22Rv1 (cell line): ENCODE measurements around the gene ASTN2.

Experiments
- ZFX ChIP-seq: fragments of 450-650 bp; IDR thresholded peaks from 2 replicates; pipeline ENCODE4 v1.6.1; 2017; ENCODE audit warnings: antibody characterized with exemption, borderline replicate concordance
- TF ChIP-seq, protein P1 (sequence below): fragments of 450-650 bp; IDR thresholded peaks from 2 replicates; pipeline ENCODE4 v1.5.1; 2017; ENCODE audit warnings: mild to moderate bottlenecking

- TF ChIP-seq, protein P1, sequence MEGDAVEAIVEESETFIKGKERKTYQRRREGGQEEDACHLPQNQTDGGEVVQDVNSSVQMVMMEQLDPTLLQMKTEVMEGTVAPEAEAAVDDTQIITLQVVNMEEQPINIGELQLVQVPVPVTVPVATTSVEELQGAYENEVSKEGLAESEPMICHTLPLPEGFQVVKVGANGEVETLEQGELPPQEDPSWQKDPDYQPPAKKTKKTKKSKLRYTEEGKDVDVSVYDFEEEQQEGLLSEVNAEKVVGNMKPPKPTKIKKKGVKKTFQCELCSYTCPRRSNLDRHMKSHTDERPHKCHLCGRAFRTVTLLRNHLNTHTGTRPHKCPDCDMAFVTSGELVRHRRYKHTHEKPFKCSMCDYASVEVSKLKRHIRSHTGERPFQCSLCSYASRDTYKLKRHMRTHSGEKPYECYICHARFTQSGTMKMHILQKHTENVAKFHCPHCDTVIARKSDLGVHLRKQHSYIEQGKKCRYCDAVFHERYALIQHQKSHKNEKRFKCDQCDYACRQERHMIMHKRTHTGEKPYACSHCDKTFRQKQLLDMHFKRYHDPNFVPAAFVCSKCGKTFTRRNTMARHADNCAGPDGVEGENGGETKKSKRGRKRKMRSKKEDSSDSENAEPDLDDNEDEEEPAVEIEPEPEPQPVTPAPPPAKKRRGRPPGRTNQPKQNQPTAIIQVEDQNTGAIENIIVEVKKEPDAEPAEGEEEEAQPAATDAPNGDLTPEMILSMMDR, result no peak
- no peak for TF ChIP-seq ZFX
These were observed 937.9 kb downstream of the ASTN2 start for GRCh38 chr9:116476935-116477381.
